Progenitor cell of endocrine pancreas (in vitro differentiated cells): ENCODE data around the gene ITGB2. TPM values are rescaled to one million over a fixed set of nuclear protein-coding genes. Genes with fewer than 3 reads are reported as not detected.

Experiments
- DNase-seq: peaks from one replicate; pipeline ENCODE4 v3.0.0; 2021; ENCODE audit warnings: low spot score; ENCODE audit not compliant: unreplicated experiment
- H3K27ac Mint-ChIP-seq: 2 replicates; pipeline ENCODE4 v1.8.0; 2021; ENCODE audit warnings: mild to moderate bottlenecking, moderate library complexity, mixed read lengths
- H3K27me3 Mint-ChIP-seq: 2 replicates; pipeline ENCODE4 v1.8.0; 2021; ENCODE audit warnings: mixed read lengths
- H3K36me3 Mint-ChIP-seq: 2 replicates; pipeline ENCODE4 v1.8.0; 2022; ENCODE audit warnings: mixed read lengths; ENCODE audit not compliant: insufficient read depth
- H3K4me1 Mint-ChIP-seq: 2 replicates; pipeline ENCODE4 v1.8.0; 2021; ENCODE audit warnings: low read depth, mixed read lengths
- H3K4me3 Mint-ChIP-seq: 2 replicates; pipeline ENCODE4 v1.8.0; 2021; ENCODE audit warnings: low read depth, mild to moderate bottlenecking, moderate library complexity, mixed read lengths
- H3K9me3 Mint-ChIP-seq: 2 replicates; pipeline ENCODE4 v1.8.0; 2021; ENCODE audit warnings: low read depth, mixed read lengths
- total RNA-seq: library from RNA; stranded (reverse); gene quantifications from 2 replicates; pipeline ENCODE4 v1.2.1, GENCODE V29; 2021
- TF ChIP-seq, protein P1 (sequence below): fragments of 200-600 bp; sonication (generic); IDR thresholded peaks from one replicate; pipeline ENCODE4 v1.5.0; 2021; ENCODE audit warnings: antibody characterized with exemption, mild to moderate bottlenecking; ENCODE audit not compliant: unreplicated experiment

ITGB2 gene
- total RNA-seq, 1 donor from 2014 or later, result 0.41 TPM

DNA sequence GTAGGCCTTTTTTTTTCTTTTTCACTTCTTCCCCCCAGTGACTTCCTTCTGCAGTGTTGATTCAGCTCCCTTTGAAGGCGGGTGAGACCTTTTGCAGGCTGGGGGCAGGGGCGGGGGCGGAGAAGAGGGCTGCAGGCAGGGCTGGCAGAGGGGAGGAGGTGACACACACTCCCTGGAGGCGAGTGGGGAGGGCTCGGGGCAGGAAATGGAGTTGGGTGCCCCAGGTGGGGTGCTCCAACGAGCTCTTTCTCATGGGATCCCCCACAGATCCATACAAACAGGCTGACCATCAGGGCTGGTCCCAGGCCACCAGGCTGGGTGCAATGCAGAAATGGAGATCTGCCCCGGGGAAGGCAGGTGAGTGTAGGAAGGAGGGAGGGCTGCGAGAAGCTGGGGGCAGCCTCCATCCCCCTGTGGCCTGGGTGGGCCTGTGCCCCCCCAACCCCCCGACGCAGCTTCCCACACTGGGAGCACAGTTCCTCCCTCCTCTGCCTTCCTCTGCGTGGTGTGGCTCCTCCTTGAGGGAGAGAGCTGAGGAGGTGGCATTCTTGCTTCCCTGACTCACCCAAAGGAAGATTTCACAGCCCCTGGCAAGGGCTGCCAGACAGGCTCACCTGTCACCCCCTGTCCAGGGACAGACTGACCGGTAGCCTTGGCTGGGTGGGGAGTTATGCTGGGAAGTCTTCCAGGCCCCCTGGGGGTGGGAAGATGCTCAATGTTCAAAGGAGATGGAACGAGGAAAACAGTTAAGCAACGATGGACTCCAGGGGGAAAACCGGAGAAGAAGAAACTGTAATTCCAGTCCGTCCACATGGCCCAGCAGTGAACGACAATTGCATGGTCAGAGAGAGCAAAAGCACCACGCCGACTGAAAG lies 7.1 kb upstream of the ITGB2 start:
- Mint-ChIP-seq H3K27ac (no peak overlapping the region), H3K4me3 (no peak overlapping the region), H3K36me3 (no peaks in the 10 kb centered on the region), H3K4me1 (peaks cover 10% of the 10 kb centered on the region), H3K9me3 (no peaks in the 10 kb centered on the region), H3K27me3 (peaks cover 72% of the 10 kb centered on the region)
- TF ChIP-seq, protein P1, sequence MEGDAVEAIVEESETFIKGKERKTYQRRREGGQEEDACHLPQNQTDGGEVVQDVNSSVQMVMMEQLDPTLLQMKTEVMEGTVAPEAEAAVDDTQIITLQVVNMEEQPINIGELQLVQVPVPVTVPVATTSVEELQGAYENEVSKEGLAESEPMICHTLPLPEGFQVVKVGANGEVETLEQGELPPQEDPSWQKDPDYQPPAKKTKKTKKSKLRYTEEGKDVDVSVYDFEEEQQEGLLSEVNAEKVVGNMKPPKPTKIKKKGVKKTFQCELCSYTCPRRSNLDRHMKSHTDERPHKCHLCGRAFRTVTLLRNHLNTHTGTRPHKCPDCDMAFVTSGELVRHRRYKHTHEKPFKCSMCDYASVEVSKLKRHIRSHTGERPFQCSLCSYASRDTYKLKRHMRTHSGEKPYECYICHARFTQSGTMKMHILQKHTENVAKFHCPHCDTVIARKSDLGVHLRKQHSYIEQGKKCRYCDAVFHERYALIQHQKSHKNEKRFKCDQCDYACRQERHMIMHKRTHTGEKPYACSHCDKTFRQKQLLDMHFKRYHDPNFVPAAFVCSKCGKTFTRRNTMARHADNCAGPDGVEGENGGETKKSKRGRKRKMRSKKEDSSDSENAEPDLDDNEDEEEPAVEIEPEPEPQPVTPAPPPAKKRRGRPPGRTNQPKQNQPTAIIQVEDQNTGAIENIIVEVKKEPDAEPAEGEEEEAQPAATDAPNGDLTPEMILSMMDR, result no peak
- DNase-seq, result no peak

DNA sequence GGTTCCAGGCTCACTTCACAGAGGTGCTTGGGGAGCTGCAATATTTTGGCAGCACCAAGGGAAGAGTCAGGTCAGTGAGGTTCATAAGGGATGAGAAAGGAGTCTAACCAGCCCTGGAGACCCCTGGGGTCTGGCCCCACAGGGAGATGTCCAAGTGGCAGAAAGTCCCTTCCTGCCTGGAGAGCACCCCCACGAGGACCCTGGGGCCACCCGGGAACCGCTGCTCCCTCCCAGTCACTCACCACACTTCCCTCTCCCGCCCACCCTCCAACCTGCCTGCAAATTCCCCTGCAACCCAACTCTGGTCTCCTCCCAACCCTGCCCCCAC lies 6.5 kb upstream of the ITGB2 start:
- Mint-ChIP-seq H3K27ac (no peak overlapping the region), H3K4me3 (no peak overlapping the region), H3K9me3 (no peaks in the 10 kb centered on the region), H3K36me3 (no peaks in the 10 kb centered on the region), H3K27me3 (peaks cover 73% of the 10 kb centered on the region), H3K4me1 (peaks cover 10% of the 10 kb centered on the region)
- DNase-seq, result no peak
- TF ChIP-seq, protein P1, result no peak

DNA sequence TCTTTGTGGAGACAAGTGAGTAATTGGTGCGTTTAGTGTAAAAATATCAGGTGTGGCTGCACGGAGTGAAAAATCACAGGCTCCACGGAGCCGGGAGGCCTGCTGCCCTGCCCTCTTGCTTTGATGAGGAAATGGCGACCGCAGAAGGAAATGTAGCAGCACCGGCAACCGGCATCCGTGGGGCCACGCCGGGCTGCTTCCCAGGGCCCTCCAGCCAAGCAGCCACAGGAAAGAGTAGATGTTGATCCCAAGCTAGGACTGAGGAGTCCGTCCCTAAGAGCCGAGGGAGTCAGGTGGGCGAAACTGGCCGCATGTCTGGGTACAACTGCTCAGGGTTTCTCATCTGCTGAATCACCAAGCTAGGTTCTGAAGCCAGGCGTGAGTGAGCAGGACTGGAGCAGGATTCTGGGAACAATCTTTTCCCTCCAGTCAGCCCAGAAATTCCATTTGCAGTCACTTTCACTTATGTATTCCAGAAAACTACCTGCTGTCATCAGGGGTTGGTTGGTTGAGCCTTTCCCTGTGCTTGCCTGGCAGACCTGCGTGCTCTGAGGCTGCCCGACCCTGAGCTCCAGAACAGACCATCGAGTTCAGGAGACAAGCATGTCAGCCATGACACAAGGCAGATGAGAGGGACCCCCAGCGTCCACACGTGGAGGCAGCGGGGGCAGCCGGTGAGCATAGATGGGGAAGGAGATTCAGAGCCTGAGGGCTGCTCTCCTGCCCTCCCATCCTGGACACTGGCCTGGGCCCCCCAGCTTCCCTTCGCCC lies 5.8 kb upstream of the ITGB2 start:
- Mint-ChIP-seq H3K27me3 (peaks cover 78% of the 10 kb centered on the region), H3K27ac (no peak overlapping the region), H3K4me1 (peaks cover 10% of the 10 kb centered on the region), H3K9me3 (no peaks in the 10 kb centered on the region), H3K4me3 (no peak overlapping the region), H3K36me3 (no peaks in the 10 kb centered on the region)
- TF ChIP-seq, protein P1, result no peak
- DNase-seq, result no peak

DNA sequence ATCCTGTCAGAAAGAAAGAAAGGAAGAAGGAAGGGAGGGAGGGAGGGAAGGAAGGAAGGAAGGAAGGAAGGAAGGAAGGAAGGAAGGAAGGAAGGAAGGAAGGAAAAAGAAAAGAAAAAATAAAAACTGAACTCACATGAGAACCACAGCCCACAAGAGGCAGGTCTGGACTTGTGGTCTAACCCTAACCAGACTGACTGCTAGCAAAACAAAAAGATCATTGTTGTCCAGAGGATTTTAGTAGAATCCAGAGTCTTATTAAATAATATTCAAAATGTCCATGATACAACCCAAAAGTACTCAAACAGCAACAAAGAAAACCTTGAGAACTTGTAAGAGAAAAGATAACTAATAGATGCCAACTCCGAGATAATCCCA lies 4.7 kb upstream of the ITGB2 start:
- no peak overlapping the region for H3K27ac Mint-ChIP-seq
- TF ChIP-seq, protein P1, result no peak
- no peaks in the 10 kb centered on the region for H3K36me3 Mint-ChIP-seq
- H3K4me1 Mint-ChIP-seq, result peaks cover 10% of the 10 kb centered on the region
- H3K9me3 Mint-ChIP-seq, result no peaks in the 10 kb centered on the region
- no peak overlapping the region for H3K4me3 Mint-ChIP-seq
- peaks cover 76% of the 10 kb centered on the region for H3K27me3 Mint-ChIP-seq
- DNase-seq, result no peak

DNA sequence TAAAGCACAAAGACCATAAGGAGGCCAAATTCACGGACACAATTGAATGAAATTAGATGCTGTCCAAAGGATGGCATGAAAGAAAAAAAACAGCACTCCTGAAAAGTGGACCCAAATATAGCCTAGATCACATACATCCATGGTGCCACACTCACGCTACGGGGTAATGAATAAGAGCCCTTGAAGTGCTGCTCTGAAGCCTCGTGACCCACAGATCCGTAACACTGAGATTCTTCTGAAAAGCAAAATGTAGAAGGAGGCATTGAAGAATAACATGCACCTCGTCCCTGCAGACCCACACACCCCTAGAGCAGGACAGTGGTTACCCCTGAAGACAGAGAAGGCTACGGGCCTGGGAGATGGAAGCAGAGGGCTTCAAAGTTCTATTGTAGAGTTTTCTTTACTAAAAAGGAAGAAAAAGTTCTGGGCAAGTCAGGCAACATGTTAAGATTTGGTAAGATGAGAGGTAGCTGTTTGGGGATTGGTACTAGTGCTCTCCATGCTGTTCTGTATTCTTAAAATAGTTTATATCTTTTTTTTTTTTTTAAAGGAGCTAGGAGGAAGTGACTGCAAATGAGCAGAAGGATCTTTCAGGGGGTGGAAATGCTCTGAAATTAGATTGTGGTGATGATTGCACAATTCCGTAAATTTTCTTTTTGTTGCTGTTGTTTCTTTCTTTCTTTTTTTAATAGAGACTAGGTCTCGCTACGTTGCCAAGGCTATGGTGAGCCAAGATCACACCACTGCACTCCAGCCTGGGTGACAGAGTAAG lies 4.1 kb upstream of the ITGB2 start:
- Mint-ChIP-seq H3K4me1 (peaks cover 10% of the 10 kb centered on the region), H3K27me3 (peaks cover 75% of the 10 kb centered on the region), H3K9me3 (no peaks in the 10 kb centered on the region), H3K27ac (no peak overlapping the region), H3K36me3 (no peaks in the 10 kb centered on the region), H3K4me3 (no peak overlapping the region)
- TF ChIP-seq, protein P1, result no peak
- DNase-seq, result no peak
